Right kidney (tissue), 9 donors: ENCODE measurements around the gene STT3A.
"Not testable (repeated sequence)": the region's sequence is repeated elsewhere in the genome, so short reads cannot be mapped to it uniquely, and the experiment has no call there.

Source experiments
- DNase-seq: peaks from one replicate; pipeline ENCODE4 v3.0.0-alpha.2; 2016
- long read RNA-seq, 8 donors: transcript quantifications; one replicate each; lab custom pipeline, GENCODE V29; 2026

The STT3A gene
- long read RNA-seq, donor 1, full-length matches to known transcripts: 38 of 45 reads
- long read RNA-seq, donor 1, partial matches to known transcripts: 7 of 45 reads
- long read RNA-seq, donor 1, other reads (novel, unspliced or antisense): 0 of 45 reads
- long read RNA-seq, donor 2, full-length matches to known transcripts: 25 of 37 reads
- long read RNA-seq, donor 2, partial matches to known transcripts: 12 of 37 reads
- long read RNA-seq, donor 2, other reads (novel, unspliced or antisense): 0 of 37 reads
- long read RNA-seq, donor 3, full-length matches to known transcripts: 14 of 14 reads
- long read RNA-seq, donor 3, partial matches to known transcripts: 0 of 14 reads
- long read RNA-seq, donor 3, other reads (novel, unspliced or antisense): 0 of 14 reads
- long read RNA-seq, donor 4, full-length matches to known transcripts: 35 of 44 reads
- long read RNA-seq, donor 4, partial matches to known transcripts: 9 of 44 reads
- long read RNA-seq, donor 4, other reads (novel, unspliced or antisense): 0 of 44 reads
- long read RNA-seq, donor 5, full-length matches to known transcripts: 35 of 45 reads
- long read RNA-seq, donor 5, partial matches to known transcripts: 10 of 45 reads
- long read RNA-seq, donor 5, other reads (novel, unspliced or antisense): 0 of 45 reads
- long read RNA-seq, donor 6, full-length matches to known transcripts: 20 of 30 reads
- long read RNA-seq, donor 6, partial matches to known transcripts: 5 of 30 reads
- long read RNA-seq, donor 6, other reads (novel, unspliced or antisense): 5 of 30 reads
- long read RNA-seq, donor 7, full-length matches to known transcripts: 48 of 74 reads
- long read RNA-seq, donor 7, partial matches to known transcripts: 26 of 74 reads
- long read RNA-seq, donor 7, other reads (novel, unspliced or antisense): 0 of 74 reads
- long read RNA-seq, donor 8, full-length matches to known transcripts: 32 of 40 reads
- long read RNA-seq, donor 8, partial matches to known transcripts: 8 of 40 reads
- long read RNA-seq, donor 8, other reads (novel, unspliced or antisense): 0 of 40 reads

DNA sequence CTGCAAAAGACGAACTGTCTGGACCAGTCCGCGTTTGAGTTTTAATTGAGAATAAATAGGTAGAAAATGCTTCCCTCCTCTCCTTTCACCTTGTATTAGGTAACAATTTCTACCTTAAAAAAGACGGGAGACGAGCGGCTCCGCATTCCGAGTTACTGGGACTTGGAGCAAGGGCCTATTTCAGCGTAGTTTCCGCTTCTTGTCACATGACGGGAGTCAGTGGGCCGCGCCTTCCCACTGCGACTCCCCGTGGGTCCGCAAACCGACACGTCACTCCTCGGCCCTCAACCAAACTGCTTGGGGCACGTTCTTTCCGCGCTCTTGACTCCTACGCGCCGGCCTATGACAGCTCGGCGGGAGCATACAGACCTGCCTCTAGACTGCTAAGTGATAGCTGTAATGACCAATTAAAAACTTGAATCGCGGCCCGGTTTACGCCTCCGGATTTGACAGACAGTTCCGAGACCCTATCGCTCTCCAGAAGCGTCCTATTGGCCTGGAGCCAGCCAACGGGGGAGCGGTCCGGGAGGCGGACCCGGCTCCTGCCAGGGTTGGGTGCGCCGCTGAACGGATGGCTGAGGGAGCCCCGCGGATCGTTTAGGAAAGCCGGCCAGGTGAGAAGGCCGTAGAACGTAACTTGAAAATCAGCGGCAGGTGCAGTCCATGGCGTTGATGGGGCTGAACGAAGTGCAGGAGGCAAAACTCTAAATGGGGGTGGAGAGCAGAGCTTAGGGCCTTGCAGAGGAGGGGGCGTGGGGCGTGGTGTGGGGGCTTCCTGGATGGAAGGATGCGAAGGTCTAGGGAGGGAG is at the start of gene STT3A:
Gene STT3A, plus strand, starts transcription at position 548 of the 809 bp plus-strand sequence. CDS start 3,064 bp downstream, outside the sequence.
- peak; percentile 98 for DNase-seq

DNA sequence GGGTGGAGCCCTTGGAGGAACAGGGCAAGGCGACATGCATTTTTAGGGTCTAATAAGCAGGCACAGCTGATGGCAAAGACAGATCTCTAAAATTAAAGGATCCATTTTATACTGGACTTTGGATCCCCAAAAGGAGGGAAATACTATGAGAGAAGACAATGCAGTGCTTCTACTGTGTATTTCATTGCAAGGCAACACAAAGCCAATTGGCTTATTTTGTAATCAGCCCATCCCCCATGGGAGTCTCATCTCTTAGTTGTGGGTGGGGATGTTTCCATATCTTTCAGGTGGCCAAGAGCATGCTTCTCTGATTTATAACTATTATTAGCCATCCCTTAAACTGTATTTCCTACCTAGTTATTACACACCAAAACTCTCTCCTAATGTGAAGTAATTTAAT is 41.9 kb upstream of the STT3A start:
- no peak for DNase-seq

DNA sequence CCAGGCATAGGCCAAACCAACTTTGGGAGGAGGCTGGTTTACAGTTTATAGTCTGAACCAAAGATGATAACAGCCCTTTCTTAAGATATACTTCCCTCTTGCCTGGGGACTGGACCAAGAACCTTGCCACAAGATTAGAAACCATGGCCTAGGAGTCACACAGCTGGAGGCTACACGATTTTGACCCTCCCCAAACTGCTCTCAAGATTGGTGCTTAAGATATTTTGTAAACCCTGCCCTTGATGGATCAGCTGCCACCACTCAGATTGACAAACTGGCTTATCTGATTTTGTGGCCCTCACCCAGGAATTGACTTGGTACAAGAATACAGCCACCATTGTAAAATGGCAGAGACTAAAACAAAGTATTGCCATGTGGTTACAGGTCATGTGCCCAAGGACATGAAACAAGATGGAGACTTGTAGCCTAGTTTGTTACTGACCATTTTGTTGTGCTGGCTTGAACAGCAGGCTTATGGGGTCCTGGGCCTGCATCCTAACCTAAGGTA is 40.8 kb upstream of the STT3A start:
- DNase-seq: no peak

DNA sequence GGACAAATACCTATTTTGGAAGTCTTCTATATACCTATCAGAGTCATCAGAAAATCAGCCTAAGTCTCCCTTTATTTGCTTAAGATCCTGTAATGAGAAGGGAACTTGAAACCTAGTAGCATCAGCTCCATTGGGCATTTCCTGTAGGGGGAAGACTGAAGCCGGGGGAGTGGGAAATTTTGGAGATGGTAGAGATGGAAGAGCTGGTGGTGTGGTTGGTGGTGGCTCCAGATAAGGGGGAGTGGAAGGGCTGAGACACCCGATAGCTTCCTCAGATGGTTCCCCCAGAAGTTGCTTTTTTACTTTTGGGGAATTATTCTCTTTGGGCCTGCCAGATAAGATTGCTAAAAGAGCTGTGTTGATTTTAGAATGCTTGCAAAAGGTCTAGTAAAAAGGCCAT is 39.7 kb upstream of the STT3A start:
- no peak for DNase-seq

DNA sequence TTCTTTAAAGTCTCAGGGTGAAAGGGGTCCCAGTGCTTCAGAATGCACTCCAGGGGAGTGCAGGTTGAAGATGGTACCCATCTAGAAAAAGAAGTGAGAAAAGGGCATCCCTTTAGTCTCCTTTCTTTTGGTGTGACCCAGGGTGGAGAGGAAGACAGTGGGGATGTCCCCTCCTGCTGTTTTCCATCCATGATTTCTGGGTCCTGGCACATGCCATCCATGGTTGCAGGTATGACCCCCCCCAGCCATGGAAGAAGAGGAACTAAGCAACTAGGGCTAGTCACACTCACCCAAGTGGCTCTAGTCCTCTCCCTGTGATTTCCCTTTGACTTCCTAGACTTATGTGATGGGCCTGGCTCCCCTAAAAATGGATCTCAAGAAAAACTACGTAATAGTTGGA is 39.3 kb upstream of the STT3A start:
- no peak for DNase-seq

DNA sequence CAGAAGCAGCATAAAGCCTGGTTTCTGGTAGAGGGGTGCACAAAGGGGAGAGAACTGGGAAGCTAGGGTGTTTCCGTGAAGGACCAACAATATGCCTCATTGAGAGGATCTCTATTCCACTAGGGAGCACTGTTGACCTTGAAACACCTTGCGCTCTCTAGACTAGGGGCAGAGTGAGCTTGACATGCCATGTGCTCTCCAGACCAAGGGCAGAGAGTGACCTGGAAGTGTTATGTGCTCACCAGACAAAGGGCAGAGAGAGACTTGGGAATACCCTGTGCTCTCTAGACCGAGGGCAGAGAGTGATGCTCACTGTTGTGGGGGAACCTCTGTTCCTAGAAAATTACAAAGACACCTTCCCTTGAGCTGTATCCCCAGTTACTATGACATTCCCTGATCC is 38.6 kb upstream of the STT3A start:
- no peak for DNase-seq

DNA sequence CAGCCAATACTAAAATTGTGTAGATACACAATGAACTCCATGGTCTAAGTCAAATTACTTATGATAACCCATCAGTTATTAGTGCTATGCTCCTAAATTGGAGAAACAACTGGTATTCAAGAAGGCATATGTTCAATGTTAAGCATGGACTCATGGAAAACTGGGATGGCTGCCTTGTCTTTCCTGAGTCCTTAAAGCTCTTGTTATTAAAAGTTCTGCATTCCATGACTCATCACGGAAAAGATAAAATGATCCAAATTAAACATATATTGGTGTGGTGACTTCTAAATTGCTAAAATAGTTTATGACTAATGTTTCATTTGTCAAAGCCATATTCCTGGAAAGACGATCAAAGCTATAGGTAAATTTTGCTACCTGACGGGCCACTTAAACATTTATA is 32.8 kb upstream of the STT3A start:
- DNase-seq: no peak

DNA sequence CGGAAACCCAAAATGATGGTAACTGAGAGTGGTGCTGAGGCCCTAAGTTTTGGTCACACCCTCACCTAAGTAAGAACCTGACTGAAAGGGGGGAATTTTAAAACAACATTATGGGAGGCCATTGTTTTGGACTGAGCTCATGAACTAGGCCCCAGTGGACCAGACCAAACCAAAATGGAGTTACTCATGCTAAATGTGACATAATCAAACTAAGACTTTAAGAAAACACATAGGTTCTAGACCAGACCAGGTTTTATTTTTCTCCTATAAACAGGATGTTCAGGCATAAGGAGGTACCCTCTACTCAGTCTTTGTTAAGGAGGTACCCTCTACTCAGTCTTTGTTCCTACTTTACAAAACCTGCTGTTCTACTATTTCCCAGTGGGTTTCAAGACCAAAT is 30.7 kb upstream of the STT3A start:
- no peak for DNase-seq

DNA sequence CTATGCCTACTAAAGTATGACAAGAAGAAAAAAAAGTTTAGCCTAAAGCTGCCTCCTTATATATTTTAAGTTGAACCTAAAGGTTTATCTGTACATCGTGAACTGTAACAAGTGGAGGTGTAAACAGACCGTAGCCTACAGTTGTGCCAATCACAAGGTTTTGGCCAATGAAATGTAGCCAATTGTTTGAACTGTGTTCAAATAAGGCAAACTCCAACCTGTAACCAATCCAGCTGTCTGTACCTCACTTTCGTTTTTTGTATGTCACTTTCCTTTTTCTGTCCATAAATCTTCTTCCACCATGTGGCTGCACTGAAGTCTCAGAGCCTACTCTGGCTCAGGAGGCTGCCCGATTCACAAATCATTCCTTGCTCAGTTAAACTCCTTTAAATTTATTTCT is 30.2 kb upstream of the STT3A start:
- no peak for DNase-seq

DNA sequence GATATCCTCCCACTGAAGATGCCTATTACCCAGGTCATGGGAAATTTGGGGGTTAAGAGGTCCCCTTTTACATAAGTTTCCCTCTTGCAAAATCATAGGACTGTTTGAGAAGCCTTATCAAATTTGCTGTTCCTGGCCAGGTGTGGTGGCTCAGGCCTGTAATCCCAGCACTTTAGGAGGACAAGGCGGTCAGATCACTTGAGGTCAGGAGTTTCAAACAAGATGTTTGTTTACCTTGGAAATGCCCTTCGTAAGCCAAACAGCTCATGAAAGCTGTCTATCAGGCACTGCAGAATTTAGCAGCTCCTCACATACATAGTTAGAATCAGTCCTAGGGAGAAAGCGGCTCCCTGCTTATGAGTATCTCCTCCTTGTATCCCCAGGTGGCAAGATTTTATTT is 28.3 kb upstream of the STT3A start:
- DNase-seq: no peak

DNA sequence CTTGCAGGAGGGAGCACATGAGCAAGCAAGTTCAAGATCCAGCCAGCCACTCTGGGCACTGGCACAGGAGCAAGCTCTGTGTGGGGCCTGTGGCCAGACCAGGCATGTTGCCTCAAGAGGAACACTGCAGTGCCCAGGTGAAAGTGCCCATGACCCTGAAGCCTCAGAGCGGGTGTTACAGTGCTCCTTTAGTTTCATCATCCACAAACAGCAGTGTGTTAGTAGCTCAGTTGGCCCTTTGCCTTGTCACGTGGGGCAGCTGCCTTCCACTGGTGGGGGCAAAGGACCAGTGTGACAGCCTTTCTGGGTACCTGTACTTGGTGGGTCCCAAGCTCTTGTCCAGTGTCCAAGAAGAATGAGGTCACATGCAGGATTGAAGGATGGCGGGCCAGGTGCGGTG is 26.4 kb upstream of the STT3A start:
- no peak for DNase-seq

DNA sequence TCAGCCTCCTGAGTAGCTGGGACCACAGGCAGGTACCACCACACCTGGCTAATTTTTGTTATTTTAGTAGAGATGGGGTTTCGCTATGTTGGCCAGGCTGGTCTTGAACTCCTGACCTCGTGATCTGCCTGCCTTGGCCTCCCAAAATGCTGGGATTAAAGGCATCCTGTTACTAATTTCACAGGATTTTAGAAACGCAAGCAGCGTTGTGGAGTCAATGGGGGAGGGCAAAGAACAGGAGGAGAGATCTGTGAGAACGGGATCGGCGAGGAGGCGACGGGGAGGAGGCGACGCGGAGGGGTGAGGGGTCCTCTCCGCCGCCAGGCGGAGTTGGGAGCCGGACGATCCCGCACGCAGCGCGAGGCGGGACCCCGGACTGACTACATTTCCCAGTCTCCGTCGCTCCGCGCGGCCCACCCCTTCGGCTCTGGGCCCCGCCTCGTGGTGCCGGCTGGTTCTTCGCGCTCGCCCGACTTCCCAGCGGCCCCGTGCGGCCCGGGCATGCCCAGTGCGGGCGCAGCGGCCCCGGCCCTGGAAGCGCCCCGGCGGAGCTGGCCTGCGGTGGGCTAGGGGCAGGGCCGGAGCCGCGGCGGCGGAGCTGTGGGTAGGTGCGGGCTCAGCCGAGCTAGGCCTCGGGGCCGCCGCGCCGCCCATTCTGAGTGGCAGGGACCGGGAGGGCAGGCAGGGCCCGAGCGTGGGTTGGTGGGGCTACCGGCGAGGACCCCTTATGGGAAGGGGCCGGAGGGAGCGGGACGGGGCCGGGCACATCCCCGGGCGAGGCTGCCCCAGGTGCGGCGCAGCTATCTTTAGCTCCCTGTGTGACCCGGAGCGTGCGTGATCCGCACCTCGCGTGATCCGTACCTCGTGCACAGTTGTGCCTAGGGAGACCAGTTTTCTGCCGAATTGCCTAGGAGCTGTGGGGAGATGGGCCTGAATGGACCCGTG is 23.4 kb upstream of the STT3A start, which contains the start of gene EI24:
Gene EI24, plus strand, starts transcription at position 508 of the 945 bp plus-strand sequence. CDS start 3,051 bp downstream, outside the sequence.
- peak; percentile 79 for DNase-seq

DNA sequence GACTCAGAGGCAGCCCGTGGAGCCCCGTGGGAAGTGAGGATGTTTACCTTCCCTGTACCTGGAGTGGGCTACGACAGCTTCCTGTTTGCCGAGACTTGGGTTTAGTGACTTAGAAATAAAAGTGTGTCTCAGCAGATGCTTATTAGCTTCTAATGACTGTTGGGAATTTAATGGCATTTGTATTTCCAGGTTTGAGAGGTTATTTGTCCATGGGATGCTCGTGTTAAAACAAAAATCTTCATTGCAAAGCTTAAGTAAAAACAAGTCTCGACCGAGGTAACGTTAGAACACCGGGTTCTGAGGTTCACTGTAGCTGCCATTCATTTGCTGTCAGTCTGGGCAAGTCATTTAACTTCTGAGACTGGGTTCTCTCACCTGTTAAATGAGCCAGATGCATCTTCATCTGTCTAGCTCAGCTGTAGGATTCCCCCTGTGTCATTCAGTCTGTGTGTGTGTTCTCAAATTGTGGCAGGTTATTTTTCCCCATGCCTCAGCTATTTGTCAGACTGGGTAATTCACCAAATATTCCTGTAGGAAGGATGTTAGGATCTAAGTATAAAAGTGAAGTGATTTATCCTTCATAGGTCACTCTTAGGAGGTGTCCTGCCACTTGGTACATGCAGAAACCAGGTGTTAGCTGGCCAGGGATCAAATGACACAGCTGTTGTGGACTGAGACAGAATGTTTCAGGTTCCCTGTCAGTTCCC is 22.6 kb upstream of the STT3A start:
- DNase-seq: no peak

DNA sequence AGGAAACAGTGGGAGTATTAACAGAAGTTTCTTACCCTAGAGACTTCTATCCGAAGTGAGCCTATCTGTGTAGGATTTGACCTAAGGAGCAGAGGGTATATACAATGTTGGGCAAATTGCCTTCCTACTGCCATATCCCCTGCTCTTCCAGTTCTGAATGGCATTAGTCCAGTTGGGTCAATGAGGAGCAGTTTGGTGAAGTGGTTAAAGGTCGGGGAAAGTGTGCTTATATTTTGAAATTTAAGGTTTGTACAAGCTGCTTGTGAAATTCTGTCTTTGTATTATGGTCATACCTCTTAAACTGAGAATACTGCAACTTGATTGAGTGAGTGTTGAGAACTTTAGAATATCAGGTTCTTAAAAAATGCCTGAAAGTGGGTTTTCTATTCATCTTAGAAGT is 21.7 kb upstream of the STT3A start:
- no peak for DNase-seq

DNA sequence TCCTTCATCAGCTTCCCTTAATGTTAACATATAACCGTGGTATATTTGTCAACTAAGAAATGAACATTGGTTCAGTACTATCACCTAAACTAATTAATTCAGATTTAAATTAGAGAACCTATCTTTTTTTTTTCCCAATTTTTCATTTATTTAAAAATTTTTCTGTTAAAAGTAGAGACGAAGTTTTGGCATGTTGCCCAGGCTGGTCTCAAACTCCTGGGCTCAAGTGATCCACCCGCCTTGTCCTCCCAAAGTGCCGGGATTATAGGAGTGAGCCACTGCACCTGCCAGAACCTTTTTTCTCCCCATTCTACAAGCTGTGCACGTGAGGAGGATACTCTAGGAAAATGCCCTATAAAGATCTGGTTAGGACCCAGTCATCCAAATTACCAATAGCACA is 19.7 kb upstream of the STT3A start:
- no peak for DNase-seq

DNA sequence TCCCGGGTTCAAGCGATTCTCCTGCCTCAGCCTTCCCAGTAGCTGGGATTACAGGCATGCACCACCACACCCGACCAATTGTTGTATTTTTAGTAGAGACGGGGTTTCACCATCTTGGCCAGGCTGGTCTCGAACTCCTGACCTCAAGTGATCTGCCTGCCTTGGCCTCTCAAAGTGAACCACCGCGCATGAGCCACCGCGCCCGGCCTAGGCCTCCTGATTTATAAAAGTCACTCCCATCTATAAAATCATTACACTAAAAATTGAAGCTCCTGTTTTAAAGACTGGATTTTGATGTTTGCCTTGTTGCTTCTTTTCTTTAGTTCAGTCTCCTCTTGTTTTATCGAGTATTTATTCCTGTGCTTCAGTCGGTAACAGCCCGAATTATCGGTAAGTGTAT is 15.5 kb upstream of the STT3A start:
- not testable (repeated sequence) for DNase-seq

DNA sequence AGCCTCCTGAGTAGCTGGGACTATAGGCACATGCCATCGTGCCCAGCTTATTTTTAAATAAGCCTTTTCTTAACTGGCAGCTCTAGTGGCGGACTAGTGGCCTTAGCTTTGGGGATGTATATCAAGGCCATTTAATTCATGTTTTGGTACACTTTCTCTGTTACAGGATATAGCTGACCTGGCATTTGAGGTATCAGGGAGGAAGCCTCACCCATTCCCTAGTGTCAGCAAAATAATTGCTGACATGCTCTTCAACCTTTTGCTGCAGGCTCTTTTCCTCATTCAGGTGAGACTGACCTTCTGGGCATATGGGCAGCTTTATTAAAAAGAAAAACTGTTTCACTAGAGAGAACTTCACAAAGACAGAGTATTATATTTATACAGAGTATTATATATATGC is 13.9 kb upstream of the STT3A start:
- no peak for DNase-seq

DNA sequence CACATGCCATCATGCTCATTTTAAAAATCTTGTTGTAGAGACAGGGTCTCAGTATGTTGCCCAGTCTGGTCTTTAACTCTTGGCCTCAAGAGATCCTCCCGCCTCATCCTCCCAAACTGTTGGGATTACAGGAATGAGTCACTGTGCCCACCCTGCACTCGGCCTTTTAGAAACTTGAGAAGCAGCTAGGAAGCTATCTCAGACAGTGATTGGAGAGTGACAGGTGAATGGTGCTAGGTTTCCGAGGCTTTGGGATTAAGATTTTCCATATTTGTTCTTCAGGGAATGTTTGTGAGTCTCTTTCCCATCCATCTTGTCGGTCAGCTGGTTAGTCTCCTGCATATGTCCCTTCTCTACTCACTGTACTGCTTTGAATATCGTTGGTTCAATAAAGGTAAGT is 12.8 kb upstream of the STT3A start:
- DNase-seq: no peak

DNA sequence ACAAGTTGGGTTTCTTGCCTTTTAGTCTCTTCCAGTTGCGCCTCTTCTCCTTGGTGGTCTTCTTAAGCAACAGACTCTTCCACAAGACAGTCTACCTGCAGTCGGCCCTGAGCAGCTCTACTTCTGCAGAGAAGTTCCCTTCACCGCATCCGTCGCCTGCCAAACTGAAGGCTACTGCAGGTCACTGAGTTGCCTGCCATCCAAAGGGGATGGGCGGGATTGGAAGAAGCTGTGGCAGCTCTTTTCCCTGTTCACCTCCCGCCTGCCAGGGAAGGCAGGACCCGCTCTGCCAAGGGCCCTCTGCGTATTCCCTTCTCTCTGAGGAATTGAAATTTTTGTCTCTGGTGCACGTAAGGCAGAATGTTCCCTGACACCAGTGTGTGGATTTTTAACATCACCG is 9.2 kb upstream of the STT3A start:
- DNase-seq: no peak

DNA sequence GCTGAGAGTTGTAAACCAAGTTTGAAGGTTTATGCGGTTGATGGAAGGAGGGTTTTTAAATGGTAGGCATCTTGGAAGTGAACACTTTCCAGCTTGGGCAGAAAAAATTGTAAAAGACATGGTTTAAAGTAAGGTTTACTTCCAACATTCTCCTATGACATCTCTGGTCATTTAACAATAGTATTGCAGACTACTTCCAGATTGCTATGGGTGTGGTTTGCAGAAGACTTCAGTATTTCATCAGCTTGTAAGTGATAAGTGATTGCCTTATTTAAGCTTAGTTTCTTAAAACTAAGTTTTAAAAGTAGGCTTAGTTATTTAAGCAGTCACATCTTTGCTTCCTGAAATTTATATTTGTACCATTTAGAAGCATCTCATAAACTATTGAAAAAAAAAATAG is 7.2 kb upstream of the STT3A start:
- DNase-seq: no peak
